ENCODE data around the gene DOCK2.
A peak's percentile ranks its signal among the peaks of the same experiment; 100 is the strongest.

Gene DOCK2

GRCh38 chr5:170095646-170096045 lies 458.6 kb downstream of the DOCK2 start:
- DNase-seq (ENCODE audit: low spot score), result no peak

- DNase-seq (ENCODE audit: low spot score), result no peak
Observed at GRCh38 chr5:170097934-170098333, 460.9 kb downstream of the DOCK2 start.

- DNase-seq (ENCODE audit: low spot score), result peak; percentile 72
Observed at GRCh38 chr5:170100066-170100943, 463.2 kb downstream of the DOCK2 start.

GRCh38 chr5:170103447-170103846 lies 466.4 kb downstream of the DOCK2 start:
- no peak for DNase-seq (ENCODE audit: low spot score)

- no peak for DNase-seq (ENCODE audit: low spot score)
Observed at GRCh38 chr5:170104299-170104698, 467.2 kb downstream of the DOCK2 start.

- DNase-seq (ENCODE audit: low spot score), result no peak
Observed at GRCh38 chr5:170104710-170105109, 467.6 kb downstream of the DOCK2 start.

- no peak for DNase-seq (ENCODE audit: low spot score)
Observed at GRCh38 chr5:170105642-170106611, 468.9 kb downstream of the DOCK2 start, which contains the start of gene FOXI1. FOXI1 (plus strand) TSS chr5:170105897; CDS start chr5:170105958, 61 bp downstream.

GRCh38 chr5:170107674-170108073 lies 470.6 kb downstream of the DOCK2 start:
- DNase-seq (ENCODE audit: low spot score), result no peak

- no peak for DNase-seq (ENCODE audit: low spot score)
Observed at GRCh38 chr5:170108266-170108785, 471.3 kb downstream of the DOCK2 start.

- no peak for DNase-seq (ENCODE audit: low spot score)
Observed at GRCh38 chr5:170109059-170110031, 472.3 kb downstream of the DOCK2 start.

GRCh38 chr5:170110403-170111087 lies 473.5 kb downstream of the DOCK2 start:
- no peak for DNase-seq (ENCODE audit: low spot score)

GRCh38 chr5:170111088-170111785 lies 474.2 kb downstream of the DOCK2 start:
- no peak for DNase-seq (ENCODE audit: low spot score)

- DNase-seq (ENCODE audit: low spot score), result no peak
Observed at GRCh38 chr5:170112876-170113521, 475.9 kb downstream of the DOCK2 start.

- no peak for DNase-seq (ENCODE audit: low spot score)
Observed at GRCh38 chr5:170113522-170113900, 476.4 kb downstream of the DOCK2 start.

GRCh38 chr5:170114271-170114670 lies 477.2 kb downstream of the DOCK2 start:
- no peak for DNase-seq (ENCODE audit: low spot score)

- DNase-seq (ENCODE audit: low spot score), result no peak
Observed at GRCh38 chr5:170115925-170116324, 478.9 kb downstream of the DOCK2 start.

- no peak for DNase-seq (ENCODE audit: low spot score)
Observed at GRCh38 chr5:170117736-170118135, 480.7 kb downstream of the DOCK2 start.

GRCh38 chr5:170120576-170120975 lies 483.5 kb downstream of the DOCK2 start:
- peak; percentile 18 for DNase-seq (ENCODE audit: low spot score)

GRCh38 chr5:170121321-170121720 lies 484.2 kb downstream of the DOCK2 start:
- DNase-seq (ENCODE audit: low spot score), result peak; percentile 16
